Astrocyte (in vitro differentiated cells and primary cell): Measurements from ENCODE around the gene PRR5L.
"Not testable (repeated sequence)": the region's sequence is repeated elsewhere in the genome, so short reads cannot be mapped to it uniquely, and the experiment has no call there.

Experiments
- CTCF ChIP-seq: IDR thresholded peaks from 2 replicates; pipeline ENCODE4 v1.5.1; 2011; ENCODE audit warnings: low read depth, mild to moderate bottlenecking, inconsistent platforms, low read length, moderate library complexity; ENCODE audit not compliant: insufficient read depth
- EZH2 ChIP-seq: IDR thresholded peaks from 2 replicates; pipeline ENCODE4 v1.6.1; 2012; ENCODE audit warnings: mild to moderate bottlenecking, low read length, inconsistent platforms; ENCODE audit not compliant: insufficient read depth

DNA sequence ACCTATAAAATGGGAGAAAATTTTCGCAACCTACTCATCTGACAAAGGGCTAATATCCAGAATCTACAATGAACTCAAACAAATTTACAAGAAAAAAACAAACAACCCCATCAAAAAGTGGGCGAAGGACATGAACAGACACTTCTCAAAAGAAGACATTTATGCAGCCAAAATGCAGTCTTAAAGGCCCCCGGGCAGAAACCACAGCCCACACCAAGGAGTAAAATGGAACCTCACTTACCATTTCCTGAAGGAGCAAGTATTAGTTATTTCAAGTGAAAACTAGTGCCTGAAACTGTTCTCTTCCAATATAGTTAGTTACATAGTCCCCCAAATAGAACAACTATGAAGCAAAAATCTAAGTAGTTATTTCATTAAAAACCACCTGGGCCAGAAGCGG lies 187.0 kb downstream of the PRR5L start:
- TF ChIP-seq CTCF, EZH2: not testable (repeated sequence)
